ENCODE results near the gene DCST2. TPM values are rescaled to one million over a fixed set of nuclear protein-coding genes. Genes with fewer than 3 reads are reported as not detected.
A peak's percentile ranks its signal among the peaks of the same experiment; 100 is the strongest.

Gene DCST2
- total and polyA plus RNA-seq, 7 experiments from 2014 or later = 0.22 to 3.3 (median 2.4) TPM; not detected in 2

DNA sequence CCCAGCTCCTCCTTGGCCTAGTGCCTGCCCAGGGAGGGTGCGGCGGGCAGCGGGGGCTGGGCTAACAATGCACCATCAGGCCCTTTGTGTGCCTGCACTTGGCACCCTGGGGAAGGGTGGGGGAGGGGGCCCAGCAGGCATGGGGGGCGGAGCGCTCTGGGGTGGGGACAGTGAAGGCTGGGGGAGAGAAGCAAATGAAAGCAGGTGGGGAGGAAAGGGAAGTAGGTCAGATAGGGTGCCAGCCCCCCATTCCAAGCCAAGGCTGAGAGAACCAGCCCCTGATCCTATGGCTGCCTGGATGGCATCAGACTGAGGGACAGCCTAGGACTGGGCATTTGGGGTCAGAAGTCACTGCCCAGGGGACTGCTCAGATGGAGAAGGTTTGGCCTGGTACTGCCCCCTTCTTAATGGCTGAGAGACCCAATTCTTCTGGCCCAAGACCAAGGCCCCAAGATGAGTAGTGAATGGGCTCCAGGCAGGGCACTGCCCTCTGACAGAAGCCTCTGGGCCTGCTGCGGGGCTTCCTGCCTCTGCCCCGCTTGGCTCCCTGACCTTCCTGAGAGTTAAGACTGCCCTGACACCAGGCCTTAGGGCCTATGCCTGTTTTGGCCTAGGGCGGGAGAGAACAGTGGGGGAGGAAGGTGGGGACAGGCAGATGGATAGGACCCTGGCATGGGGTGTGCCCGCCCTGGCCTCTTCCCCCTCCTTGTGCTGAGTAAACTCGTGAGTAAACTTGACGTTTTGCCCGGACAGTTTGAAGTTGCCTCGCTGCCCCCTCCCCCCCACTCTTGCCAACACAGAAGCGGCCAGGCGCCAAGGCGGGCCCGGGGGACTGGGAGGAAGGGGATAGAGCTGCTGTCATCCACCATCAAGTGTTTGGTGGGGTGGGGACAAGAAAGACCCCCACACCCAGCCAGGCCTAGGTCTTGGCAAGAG is 28.2 kb downstream of the DCST2 start:
- intact Hi-C loops (cut with micrococcal nuclease) = loop anchor here (1.0 to 10.0 kb wide), 3 partner anchors 12 to 1499 kb away; partner anchors contain the start of gene MEF2D (in 1 of the 2)
- Mint-ChIP-seq H3K27me3 (no peaks in the 10 kb centered on the region), H3K36me3 (peaks cover 0 to 31% (median 0%) of the 10 kb centered on the region in 5 donors), H3K27ac (peak overlapping the region; percentile 26 to 98 (median 93)), H3K9me3 (no peaks in the 10 kb centered on the region), H3K4me3 (peak overlapping the region; percentile 16 to 99 (median 96)), H3K4me1 (peaks cover 19 to 56% (median 45%) of the 10 kb centered on the region in 7 donors)
- H3K27me3 ChIP-seq (ENCODE audit: control insufficient read depth in 2 of 2, insufficient read depth in 2 of 2, low read length in 2 of 2) = no peaks in the 10 kb centered on the region
- ChIA-PET POLR2A (interaction anchor here (1.1 to 18.2 kb wide), 7 partner anchors 10 to 58 kb away, joined by 3 to 270 read pairs (median 4); partner anchors contain the start of genes EFNA4 and PBXIP1), CTCF (interaction anchor here (17.9 kb wide), 1 partner anchor 9 kb away, joined by 291 read pairs; no protein-coding TSS in a partner anchor)
- ATAC-seq (no peak), DNase-seq (peak in 1 of 9 donors; percentile 41)
- H3K4me3 ChIP-seq (ENCODE audit: low read length) = no peak overlapping the region
- H3K9me3 ChIP-seq (ENCODE audit: control insufficient read depth in 2 of 3, low read length in 3 of 3) = no peaks in the 10 kb centered on the region
- H3K27ac ChIP-seq (ENCODE audit: low read depth, low read length) = peak overlapping the region; percentile 83
- H3K4me1 ChIP-seq (ENCODE audit: control insufficient read depth in 2 of 2, insufficient read depth in 2 of 2, low read length in 2 of 2) = peaks cover 35 to 44% of the 10 kb centered on the region in 2 donors
- H3K36me3 ChIP-seq (ENCODE audit: control insufficient read depth in 2 of 3, insufficient read depth in 3 of 3, low read length in 3 of 3) = peaks cover 0 to 15% (median 0%) of the 10 kb centered on the region in 3 experiments

DNA sequence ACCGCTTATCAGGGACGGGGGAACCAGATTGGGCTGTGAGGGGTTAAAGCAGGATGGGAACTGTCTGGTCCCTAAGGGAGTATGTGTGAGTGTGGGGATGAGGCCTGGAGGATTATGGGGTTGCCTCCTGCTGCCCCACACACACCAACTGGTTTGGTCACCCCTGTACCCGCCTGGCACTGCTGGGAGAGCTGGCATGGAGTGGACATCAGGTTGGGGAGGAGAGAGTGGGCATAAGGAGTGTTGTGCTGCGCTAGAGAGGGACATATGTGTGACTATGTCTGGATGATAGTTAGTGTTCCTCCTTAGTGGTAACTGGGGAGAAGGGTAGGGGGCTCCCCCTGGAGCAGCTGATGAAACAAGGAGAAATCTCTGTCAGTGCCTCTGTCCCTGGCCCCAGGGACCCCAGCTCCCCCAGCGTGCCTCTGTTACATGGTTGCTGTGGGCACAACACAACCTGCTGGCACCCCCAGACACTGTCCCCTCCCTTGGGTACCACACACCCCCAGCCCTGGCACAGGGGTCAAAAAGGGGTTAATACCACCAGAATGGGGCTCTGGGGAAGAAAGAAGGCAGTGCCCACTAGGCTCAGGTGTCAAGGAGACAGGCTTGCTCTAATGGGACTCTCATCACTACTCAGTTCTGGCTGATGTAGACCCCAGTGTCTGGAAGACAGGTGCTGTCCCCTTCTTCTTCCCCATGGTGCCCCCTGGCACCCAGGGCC is 29.1 kb downstream of the DCST2 start:
- Histone ChIP-seq H3K27ac (ENCODE audit: low read depth, low read length) (peak overlapping the region; percentile 83), H3K9me3 (ENCODE audit: control insufficient read depth in 2 of 3, low read length in 3 of 3) (no peaks in the 10 kb centered on the region), H3K36me3 (ENCODE audit: control insufficient read depth in 2 of 3, insufficient read depth in 3 of 3, low read length in 3 of 3) (peaks cover 0 to 15% (median 0%) of the 10 kb centered on the region in 3 experiments), H3K27me3 (ENCODE audit: control insufficient read depth in 2 of 2, insufficient read depth in 2 of 2, low read length in 2 of 2) (no peaks in the 10 kb centered on the region), H3K4me1 (ENCODE audit: control insufficient read depth in 2 of 2, insufficient read depth in 2 of 2, low read length in 2 of 2) (peaks cover 27 to 44% of the 10 kb centered on the region in 2 donors), H3K4me3 (ENCODE audit: low read length) (peak overlapping the region; percentile 83)
- ATAC-seq (no peak), DNase-seq (no peak)
- Mint-ChIP-seq H3K36me3 (peaks cover 0 to 23% (median 0%) of the 10 kb centered on the region in 5 donors), H3K27ac (peak overlapping the region; percentile 79 to 98 (median 88)), H3K9me3 (peaks cover 0 to 2% (median 0%) of the 10 kb centered on the region in 11 donors), H3K4me3 (peak overlapping the region; percentile 85 to 99 (median 96)), H3K27me3 (no peaks in the 10 kb centered on the region), H3K4me1 (peaks cover 19 to 56% (median 47%) of the 10 kb centered on the region in 7 donors)
- ChIA-PET POLR2A (interaction anchor here (0.5 to 18.2 kb wide), 9 partner anchors 10 to 415 kb away, joined by 3 to 270 read pairs (median 4); partner anchors contain the start of genes EFNA4, FLAD1, PBXIP1 and PYGO2), CTCF (interaction anchor here (1.0 to 17.9 kb wide), 3 partner anchors 10 to 31 kb away, joined by 5 to 291 read pairs (median 5); partner anchors contain the start of gene FLAD1)
- intact Hi-C loops (cut with micrococcal nuclease) = loop anchor here (5.0 to 10.0 kb wide), 4 partner anchors 58 to 1500 kb away; partner anchors contain the start of genes ATP8B2 (in 1 of the 2), EFNA4 (in 1 of the 2) and MEF2D (in 1 of the 2)

DNA sequence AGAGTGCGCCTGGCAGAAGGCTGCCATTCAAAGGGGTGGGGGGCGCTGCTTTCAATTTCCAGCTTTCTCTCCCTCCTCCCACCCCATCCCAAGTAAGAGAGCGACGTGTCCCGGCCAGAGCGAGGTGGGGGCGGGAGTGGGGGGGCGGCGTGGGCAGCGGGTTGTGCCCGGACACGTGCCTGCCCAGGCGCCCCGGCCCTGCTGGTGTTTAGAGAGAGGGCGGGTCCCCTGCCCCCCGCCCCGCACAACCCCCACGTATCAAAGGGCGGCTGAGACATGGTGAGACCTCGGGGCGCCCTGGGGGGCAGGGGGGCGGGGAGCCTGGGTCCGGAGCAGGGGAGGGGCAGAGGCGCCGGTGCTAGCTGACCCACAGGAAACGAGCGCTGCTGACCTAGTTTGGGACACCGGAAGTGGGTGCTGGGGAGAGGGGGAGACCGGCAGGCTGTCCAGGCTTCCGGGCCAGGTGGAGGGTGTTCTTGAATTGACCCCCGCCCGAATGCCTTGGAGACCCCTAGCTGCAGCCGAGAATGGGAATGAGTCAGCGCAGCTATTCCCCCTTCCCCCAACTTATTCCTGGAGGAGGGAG is 29.7 kb downstream of the DCST2 start:
- Histone ChIP-seq H3K9me3 (ENCODE audit: control insufficient read depth in 2 of 3, low read length in 3 of 3) (no peaks in the 10 kb centered on the region), H3K27ac (ENCODE audit: low read depth, low read length) (peak overlapping the region; percentile 83), H3K4me1 (ENCODE audit: control insufficient read depth in 2 of 2, insufficient read depth in 2 of 2, low read length in 2 of 2) (peaks cover 29 to 47% of the 10 kb centered on the region in 2 donors), H3K27me3 (ENCODE audit: control insufficient read depth in 2 of 2, insufficient read depth in 2 of 2, low read length in 2 of 2) (no peaks in the 10 kb centered on the region), H3K36me3 (ENCODE audit: control insufficient read depth in 2 of 3, insufficient read depth in 3 of 3, low read length in 3 of 3) (peaks cover 0 to 10% (median 0%) of the 10 kb centered on the region in 3 experiments), H3K4me3 (ENCODE audit: low read length) (peak overlapping the region; percentile 83)
- intact Hi-C loops (cut with micrococcal nuclease) = loop anchor here (2.0 to 10.0 kb wide), 4 partner anchors 58 to 1501 kb away; partner anchors contain the start of genes ATP8B2 (in 1 of the 2), EFNA4 (in 1 of the 2), MEF2D (in 1 of the 2) and PMVK (in 1 of the 2)
- peak overlapping the region; percentile 84 to 98 (median 95) for H3K27ac Mint-ChIP-seq
- POLR2A ChIA-PET = interaction anchor here (0.5 to 18.2 kb wide), 9 partner anchors 10 to 415 kb away, joined by 3 to 270 read pairs (median 4); partner anchors contain the start of genes EFNA4, FLAD1, PBXIP1 and PYGO2
- peaks cover 0 to 2% (median 0%) of the 10 kb centered on the region in 11 donors for H3K9me3 Mint-ChIP-seq
- DNase-seq (no peak), ATAC-seq (no peak)
- H3K27me3 Mint-ChIP-seq = no peaks in the 10 kb centered on the region
- H3K36me3 Mint-ChIP-seq = peaks cover 0 to 20% (median 0%) of the 10 kb centered on the region in 5 donors
- peaks cover 23 to 58% (median 47%) of the 10 kb centered on the region in 7 donors for H3K4me1 Mint-ChIP-seq
- H3K4me3 Mint-ChIP-seq = peak overlapping the region; percentile 92 to 99 (median 98)
- CTCF ChIA-PET = interaction anchor here (1.0 to 17.9 kb wide), 3 partner anchors 11 to 30 kb away, joined by 5 to 291 read pairs (median 5); partner anchors contain the start of gene FLAD1

DNA sequence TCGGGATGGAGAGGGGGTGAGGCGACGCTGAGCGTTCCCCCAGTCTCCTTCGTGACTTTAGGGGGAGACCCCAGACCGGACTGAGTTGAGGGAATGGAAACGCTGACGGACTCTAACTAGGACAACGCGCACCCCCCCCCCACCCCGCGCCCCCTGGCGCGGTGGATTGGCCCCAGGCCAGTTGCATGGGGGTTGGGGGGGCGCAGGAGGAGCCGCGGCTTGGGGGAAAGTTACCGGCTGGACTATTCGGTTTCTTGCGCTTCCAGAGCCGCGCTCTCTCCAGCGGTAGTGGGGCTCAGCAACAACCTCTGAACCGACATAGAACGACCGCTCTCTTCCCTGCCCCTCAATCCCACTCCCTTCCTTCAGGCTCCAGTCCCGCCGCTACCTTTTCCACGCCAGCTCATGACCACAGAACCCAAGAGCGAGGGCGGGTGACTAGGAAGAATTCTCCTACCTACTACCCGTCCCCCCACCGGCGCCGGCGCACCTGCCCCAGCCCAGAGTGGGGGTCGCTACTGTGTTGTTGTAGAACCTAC is 30.3 kb downstream of the DCST2 start:
- peaks cover 0 to 2% (median 0%) of the 10 kb centered on the region in 11 donors for H3K9me3 Mint-ChIP-seq
- peak overlapping the region; percentile 83 for H3K4me3 ChIP-seq (ENCODE audit: low read length)

More for the DNA sequence above, 30.3 kb downstream of the DCST2 start:
- Histone ChIP-seq H3K27ac (ENCODE audit: low read depth, low read length) (peak overlapping the region; percentile 83), H3K27me3 (ENCODE audit: control insufficient read depth in 2 of 2, insufficient read depth in 2 of 2, low read length in 2 of 2) (no peaks in the 10 kb centered on the region), H3K9me3 (ENCODE audit: control insufficient read depth in 2 of 3, low read length in 3 of 3) (no peaks in the 10 kb centered on the region), H3K36me3 (ENCODE audit: control insufficient read depth in 2 of 3, insufficient read depth in 3 of 3, low read length in 3 of 3) (peaks cover 0 to 8% (median 0%) of the 10 kb centered on the region in 3 experiments), H3K4me1 (ENCODE audit: control insufficient read depth in 2 of 2, insufficient read depth in 2 of 2, low read length in 2 of 2) (peaks cover 29 to 49% of the 10 kb centered on the region in 2 donors)
- Mint-ChIP-seq H3K4me1 (peaks cover 25 to 64% (median 50%) of the 10 kb centered on the region in 7 donors), H3K27ac (peak overlapping the region; percentile 84 to 98 (median 95)), H3K36me3 (peaks cover 0 to 17% (median 0%) of the 10 kb centered on the region in 5 donors), H3K27me3 (no peaks in the 10 kb centered on the region), H3K4me3 (peak overlapping the region; percentile 92 to 99 (median 98))
- ChIA-PET CTCF (interaction anchor here (1.2 to 17.9 kb wide), 2 partner anchors 11 to 30 kb away, joined by 5 to 291 read pairs; no protein-coding TSS in a partner anchor), POLR2A (interaction anchor here (0.6 to 18.2 kb wide), 5 partner anchors 12 to 54 kb away, joined by 3 to 270 read pairs (median 5); partner anchors contain the start of genes FLAD1 and PYGO2)
- intact Hi-C loops (cut with micrococcal nuclease) = loop anchor here (2.0 to 10.0 kb wide), 4 partner anchors 59 to 1502 kb away; partner anchors contain the start of genes ATP8B2 (in 1 of the 2), EFNA4 (in 1 of the 2), MEF2D (in 1 of the 2) and PMVK (in 1 of the 2)
- ATAC-seq (no peak), DNase-seq (peak in 1 of 9 donors; percentile 45)

All from naive thymus-derived CD4-positive, alpha-beta T cell (primary cell).